ENCODE measurements around the gene ASL.
"Not testable (repeated sequence)": the region's sequence is repeated elsewhere in the genome, so short reads cannot be mapped to it uniquely, and the experiment has no call there.

Gene ASL

GRCh38 chr7:66075590-66076461 is at the start of gene ASL:
ASL (plus strand) TSS chr7:66075819; CDS start chr7:66076082, 263 bp downstream.
- DNase-seq (ENCODE audit: low read depth) = peak; percentile 59

- DNase-seq (ENCODE audit: low read depth) = not testable (repeated sequence)
These were observed 47.3 kb upstream of the ASL start for GRCh38 chr7:66028342-66028741.

- DNase-seq (ENCODE audit: low read depth) = no peak
These were observed 41.9 kb upstream of the ASL start for GRCh38 chr7:66033471-66034385.

- DNase-seq (ENCODE audit: low read depth) = not testable (repeated sequence)
These were observed 41.1 kb upstream of the ASL start for GRCh38 chr7:66034436-66035010.

GRCh38 chr7:66036382-66036781 is 39.2 kb upstream of the ASL start:
- DNase-seq (ENCODE audit: low read depth) = no peak

- DNase-seq (ENCODE audit: low read depth) = no peak
These were observed 38.8 kb upstream of the ASL start for GRCh38 chr7:66036788-66037187.

GRCh38 chr7:66039094-66039670 is 36.4 kb upstream of the ASL start:
- DNase-seq (ENCODE audit: low read depth) = no peak

- no peak for DNase-seq (ENCODE audit: low read depth)
These were observed 31.7 kb upstream of the ASL start for GRCh38 chr7:66043681-66044497.

GRCh38 chr7:66044498-66044854 is 31.1 kb upstream of the ASL start:
- DNase-seq (ENCODE audit: low read depth) = not testable (repeated sequence)

- DNase-seq (ENCODE audit: low read depth) = peak; percentile 83
These were observed 28.2 kb upstream of the ASL start for GRCh38 chr7:66047426-66047825.

- not testable (repeated sequence) for DNase-seq (ENCODE audit: low read depth)
These were observed 25.7 kb upstream of the ASL start for GRCh38 chr7:66049886-66050285.

GRCh38 chr7:66050337-66050957 is 25.2 kb upstream of the ASL start:
- no peak for DNase-seq (ENCODE audit: low read depth)

GRCh38 chr7:66050990-66051448 is 24.6 kb upstream of the ASL start:
- DNase-seq (ENCODE audit: low read depth) = peak; percentile 93

GRCh38 chr7:66052447-66052846 is 23.2 kb upstream of the ASL start:
- DNase-seq (ENCODE audit: low read depth) = no peak

- DNase-seq (ENCODE audit: low read depth) = no peak
These were observed 21.6 kb upstream of the ASL start for GRCh38 chr7:66054063-66054462.

GRCh38 chr7:66055321-66055956 is 20.2 kb upstream of the ASL start:
- no peak for DNase-seq (ENCODE audit: low read depth)

- no peak for DNase-seq (ENCODE audit: low read depth)
These were observed 14.8 kb upstream of the ASL start for GRCh38 chr7:66060796-66061195.

GRCh38 chr7:66069732-66070131 is 5.9 kb upstream of the ASL start:
- no peak for DNase-seq (ENCODE audit: low read depth)

GRCh38 chr7:66070222-66070621 is 5.4 kb upstream of the ASL start:
- DNase-seq (ENCODE audit: low read depth) = no peak

GRCh38 chr7:66072208-66072607 is 3.4 kb upstream of the ASL start:
- not testable (repeated sequence) for DNase-seq (ENCODE audit: low read depth)

All from HS-27A (cell line).